ENCODE measurements around the gene RNGTT.
"Not testable (repeated sequence)": the region's sequence is repeated elsewhere in the genome, so short reads cannot be mapped to it uniquely, and the experiment has no call there.

The RNGTT gene

DNA sequence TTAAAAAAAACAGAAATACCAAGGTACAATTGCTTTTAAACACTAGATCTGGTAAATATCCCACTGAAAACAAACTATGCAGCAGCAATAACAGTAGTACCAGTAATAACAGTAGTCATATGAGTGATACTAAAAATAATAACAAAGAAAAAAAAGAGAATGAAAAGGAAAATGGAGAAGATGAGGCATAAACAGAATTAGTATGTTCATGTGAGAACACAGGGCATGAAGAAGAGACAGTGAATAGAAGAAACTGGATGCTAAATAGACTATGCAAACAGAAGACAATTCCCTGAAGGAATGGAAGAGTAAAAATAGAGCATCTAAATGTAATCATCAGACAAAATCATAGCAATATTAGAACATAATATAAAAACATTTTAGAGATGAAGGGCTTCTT, 121.1 kb downstream of the RNGTT start:
- TF ChIP-seq, protein P1, sequence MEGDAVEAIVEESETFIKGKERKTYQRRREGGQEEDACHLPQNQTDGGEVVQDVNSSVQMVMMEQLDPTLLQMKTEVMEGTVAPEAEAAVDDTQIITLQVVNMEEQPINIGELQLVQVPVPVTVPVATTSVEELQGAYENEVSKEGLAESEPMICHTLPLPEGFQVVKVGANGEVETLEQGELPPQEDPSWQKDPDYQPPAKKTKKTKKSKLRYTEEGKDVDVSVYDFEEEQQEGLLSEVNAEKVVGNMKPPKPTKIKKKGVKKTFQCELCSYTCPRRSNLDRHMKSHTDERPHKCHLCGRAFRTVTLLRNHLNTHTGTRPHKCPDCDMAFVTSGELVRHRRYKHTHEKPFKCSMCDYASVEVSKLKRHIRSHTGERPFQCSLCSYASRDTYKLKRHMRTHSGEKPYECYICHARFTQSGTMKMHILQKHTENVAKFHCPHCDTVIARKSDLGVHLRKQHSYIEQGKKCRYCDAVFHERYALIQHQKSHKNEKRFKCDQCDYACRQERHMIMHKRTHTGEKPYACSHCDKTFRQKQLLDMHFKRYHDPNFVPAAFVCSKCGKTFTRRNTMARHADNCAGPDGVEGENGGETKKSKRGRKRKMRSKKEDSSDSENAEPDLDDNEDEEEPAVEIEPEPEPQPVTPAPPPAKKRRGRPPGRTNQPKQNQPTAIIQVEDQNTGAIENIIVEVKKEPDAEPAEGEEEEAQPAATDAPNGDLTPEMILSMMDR (IDR thresholded peaks at IDR 0.05; ENCODE audit: borderline replicate concordance, control extremely low read depth, extremely low read depth, insufficient read depth, missing control alignments): no peak
- in situ Hi-C loops (cut with MboI; ENCODE audit: low sequenced_read_pairs, unreplicated experiment): no loop called here
- no peak for DNase-seq (ENCODE audit: low spot score)

DNA sequence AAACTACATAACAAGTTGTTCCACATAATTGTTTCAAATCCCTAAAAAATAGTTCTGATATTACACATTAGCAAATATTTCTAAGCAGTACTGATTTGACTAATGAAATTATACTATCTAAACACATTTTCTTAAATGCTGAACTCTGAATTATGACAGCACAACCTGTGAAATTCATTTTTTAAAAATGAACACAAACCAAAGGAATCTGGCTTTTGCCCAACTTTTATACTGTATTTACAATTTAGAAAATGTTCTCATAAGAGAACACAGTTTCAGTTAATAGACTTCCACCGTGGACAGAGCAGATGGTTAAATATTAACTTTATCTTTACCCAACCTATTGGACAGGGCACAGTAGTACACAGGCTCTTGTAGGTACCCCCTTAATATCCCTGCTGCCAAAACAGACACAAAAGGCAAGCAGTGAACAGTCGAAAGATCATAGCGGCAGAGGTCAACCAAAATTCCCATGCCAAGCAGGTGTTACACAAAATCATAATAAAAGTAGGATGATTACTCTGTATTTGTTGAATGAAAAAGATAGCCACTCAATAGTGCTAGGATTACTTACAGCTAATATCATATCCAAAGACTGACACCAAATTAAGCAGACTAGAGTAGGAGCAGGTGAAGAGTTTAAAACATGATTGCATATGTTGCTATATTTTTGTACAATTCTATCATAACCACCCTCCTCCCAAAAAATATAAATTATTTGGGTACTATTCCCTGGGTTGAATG, 122.5 kb downstream of the RNGTT start:
- TF ChIP-seq, protein P1 (IDR thresholded peaks at IDR 0.05; ENCODE audit: borderline replicate concordance, control extremely low read depth, extremely low read depth, insufficient read depth, missing control alignments): no peak
- in situ Hi-C loops (cut with MboI; ENCODE audit: low sequenced_read_pairs, unreplicated experiment): no loop called here
- no peak for DNase-seq (ENCODE audit: low spot score)

DNA sequence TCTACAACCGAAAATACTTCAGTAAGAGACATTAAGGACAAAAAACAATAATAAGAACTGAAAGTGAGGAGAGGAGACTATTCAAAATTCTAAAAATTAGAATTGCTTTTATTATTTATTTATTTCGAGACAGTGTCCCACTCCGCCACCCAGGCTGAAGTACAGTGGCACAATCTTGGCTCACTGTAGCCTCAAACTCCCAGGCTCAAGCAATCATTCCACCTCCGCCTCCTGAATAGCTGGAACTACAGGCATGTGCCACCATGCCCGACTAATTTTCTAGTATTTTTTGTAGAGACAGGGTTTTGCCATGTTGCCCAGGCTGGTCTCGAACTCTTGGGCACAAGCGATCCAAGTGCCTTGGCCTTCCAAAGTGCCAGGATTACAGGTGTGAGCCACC, 123.1 kb downstream of the RNGTT start:
- DNase-seq (ENCODE audit: low spot score): no peak
- TF ChIP-seq, protein P1 (IDR thresholded peaks at IDR 0.05; ENCODE audit: borderline replicate concordance, control extremely low read depth, extremely low read depth, insufficient read depth, missing control alignments): no peak
- in situ Hi-C loops (cut with MboI; ENCODE audit: low sequenced_read_pairs, unreplicated experiment): no loop called here

DNA sequence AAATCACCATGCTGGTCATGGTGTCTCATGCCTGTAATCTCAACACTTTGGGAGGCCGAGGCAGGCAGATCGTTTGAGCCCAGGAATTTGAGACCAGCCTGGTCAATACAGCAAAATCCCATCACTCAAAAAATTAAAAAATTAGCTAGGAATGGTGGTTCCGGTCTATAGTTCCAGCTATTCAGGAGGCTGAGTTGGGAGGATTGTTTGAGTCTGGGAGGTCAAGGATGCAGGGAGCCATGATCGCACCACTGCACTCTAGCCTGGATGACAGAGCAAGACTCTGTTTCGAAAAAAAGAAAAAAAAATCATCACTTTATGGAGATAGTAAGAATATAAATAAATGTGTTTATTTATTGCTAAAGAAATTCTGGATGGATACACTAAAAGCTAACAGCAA, 124.1 kb downstream of the RNGTT start:
- no peak for DNase-seq (ENCODE audit: low spot score)
- in situ Hi-C loops (cut with MboI; ENCODE audit: low sequenced_read_pairs, unreplicated experiment): no loop called here
- TF ChIP-seq, protein P1 (IDR thresholded peaks at IDR 0.05; ENCODE audit: borderline replicate concordance, control extremely low read depth, extremely low read depth, insufficient read depth, missing control alignments): no peak

DNA sequence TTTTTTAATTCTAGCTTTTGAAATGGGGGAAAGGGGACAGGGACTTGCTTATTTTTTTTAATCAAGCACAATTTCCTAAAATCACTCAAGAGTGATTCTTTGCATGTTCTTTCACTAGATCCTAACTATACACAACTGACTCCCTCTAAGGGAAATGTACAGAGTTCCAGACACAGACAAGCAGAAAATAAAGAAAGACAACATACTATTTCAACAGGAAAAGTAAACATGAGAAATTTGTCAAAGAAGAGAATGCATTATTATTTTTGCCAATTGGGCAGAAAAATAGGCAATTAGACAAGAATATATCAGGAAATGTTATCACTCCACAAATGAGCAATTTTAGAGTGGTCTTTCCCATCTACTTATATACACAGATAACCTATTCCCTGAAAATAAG, 128.2 kb downstream of the RNGTT start:
- DNase-seq (ENCODE audit: low spot score): no peak
- in situ Hi-C loops (cut with MboI; ENCODE audit: low sequenced_read_pairs, unreplicated experiment): no loop called here

DNA sequence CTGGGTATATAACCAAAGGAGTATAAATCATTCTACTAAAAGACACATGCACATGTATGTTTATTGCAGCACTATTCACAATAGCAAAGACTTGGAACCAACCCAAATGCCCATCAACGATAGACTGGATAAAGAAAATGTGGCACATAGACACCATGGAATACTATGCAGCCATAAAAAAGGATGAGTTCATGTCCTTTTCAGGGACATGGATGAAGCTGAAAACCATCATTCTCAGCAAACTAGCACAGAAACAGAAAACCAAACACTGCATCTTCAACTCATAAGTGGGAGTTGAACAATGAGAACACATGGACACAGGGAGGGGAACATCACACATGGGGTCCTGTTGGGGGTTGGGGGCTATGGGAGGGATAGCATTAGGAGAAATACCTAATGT, 130.3 kb downstream of the RNGTT start:
- in situ Hi-C loops (cut with MboI; ENCODE audit: low sequenced_read_pairs, unreplicated experiment); DNase-seq (ENCODE audit: low spot score): not testable (repeated sequence)

More for the DNA sequence above, 128.2 kb downstream of the RNGTT start:
- TF ChIP-seq, protein P1 (IDR thresholded peaks at IDR 0.05; ENCODE audit: borderline replicate concordance, control extremely low read depth, extremely low read depth, insufficient read depth, missing control alignments): no peak

DNA sequence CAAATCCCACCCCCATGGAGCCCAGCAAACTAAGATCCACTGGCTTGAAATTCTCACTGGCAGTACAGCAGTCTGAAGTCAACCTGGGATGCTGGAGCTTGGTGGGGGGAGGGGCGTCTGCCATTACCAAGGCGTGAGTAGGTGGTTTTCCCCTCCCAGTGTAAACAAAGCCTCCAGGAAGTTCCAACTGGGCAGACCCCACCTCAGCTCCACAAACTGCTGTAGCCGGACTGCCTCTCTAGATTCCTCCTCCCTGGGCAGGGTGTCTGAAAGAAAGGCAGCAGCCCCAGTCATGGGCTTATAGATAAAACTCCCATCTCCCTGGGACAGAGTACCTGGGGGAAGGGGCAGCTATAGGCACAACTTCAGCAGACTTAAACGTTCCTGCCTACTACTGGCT, 135.8 kb downstream of the RNGTT start:
- DNase-seq (ENCODE audit: low spot score); in situ Hi-C loops (cut with MboI; ENCODE audit: low sequenced_read_pairs, unreplicated experiment): not testable (repeated sequence)

DNA sequence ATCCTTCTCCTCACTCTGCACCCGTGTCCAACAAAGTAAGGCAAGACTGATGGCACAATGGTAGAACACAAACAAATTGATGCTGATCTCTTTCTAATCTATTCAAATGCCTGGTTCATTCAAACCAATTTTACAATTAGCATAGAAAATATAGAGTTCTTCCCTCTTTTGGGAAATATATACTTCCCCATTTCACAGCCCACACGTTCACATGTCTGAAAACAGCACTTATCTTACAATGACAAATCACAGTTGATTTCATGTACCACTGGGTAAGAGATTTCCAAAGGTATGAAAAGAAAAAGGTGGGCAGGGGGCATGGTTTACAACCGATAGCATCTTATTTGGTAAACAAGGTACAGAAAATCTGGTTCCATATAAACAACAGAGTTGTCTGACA, 137.6 kb downstream of the RNGTT start:
- DNase-seq (ENCODE audit: low spot score): no peak
- in situ Hi-C loops (cut with MboI; ENCODE audit: low sequenced_read_pairs, unreplicated experiment): no loop called here
- TF ChIP-seq, protein P1 (IDR thresholded peaks at IDR 0.05; ENCODE audit: borderline replicate concordance, control extremely low read depth, extremely low read depth, insufficient read depth, missing control alignments): no peak

Measured in GM13976 (cell line).